Panc1 (cell line): Measurements from ENCODE around the gene POLRMT. TPM values are rescaled to one million over a fixed set of nuclear protein-coding genes. Genes with fewer than 3 reads are reported as not detected.

Experiments
- ATAC-seq: fragments of 200-7000 bp; cut with Tn5 transposase; 2 replicates; pipeline ENCODE4 v1.9.1; 2020; ENCODE audit warnings: mild to moderate bottlenecking, moderate library complexity
- BruUV-seq: library from RNA; stranded (reverse); fragments of 400-500 nt; replicated peaks from 2 replicates; lab custom pipeline; 2021; lab: Mats Ljungman, UMichigan
- CTCF ChIA-PET: fragments of 300-600 bp; sonication (Branson Sonifier 250); formaldehyde crosslinking; loops from one replicate; lab custom pipeline; 2022; ENCODE audit warnings: antibody characterized with exemption; lab: Charles Lee
- POLR2A ChIA-PET: fragments of 300-600 bp; sonication (Branson Sonifier 250); formaldehyde crosslinking; loops from one replicate; lab custom pipeline; 2022; ENCODE audit warnings: antibody characterized with exemption; lab: Charles Lee
- DNase-seq: peaks from one replicate; pipeline ENCODE4 v3.0.0-alpha.2; 2010; ENCODE audit warnings: low read depth, low spot score
- H3K27ac ChIP-seq: 2 replicates; pipeline ENCODE4 v1.5.1; 2011; ENCODE audit warnings: mild to moderate bottlenecking, low read length, inconsistent platforms
- H3K27me3 ChIP-seq: fragments of 200-500 bp; sonication (Bioruptor generic); 2 replicates; pipeline ENCODE4 v1.6.0; 2014; ENCODE audit warnings: low read length, inconsistent platforms; ENCODE audit not compliant: control insufficient read depth, insufficient read depth
- H3K36me3 ChIP-seq: fragments of 200-500 bp; sonication (Bioruptor generic); 2 replicates; pipeline ENCODE4 v1.5.1; 2014; ENCODE audit warnings: inconsistent platforms, mild to moderate bottlenecking, low read length, moderate library complexity; ENCODE audit not compliant: control insufficient read depth, insufficient read depth
- H3K4me1 ChIP-seq: 2 replicates; pipeline ENCODE4 v1.5.1; 2011; ENCODE audit warnings: inconsistent platforms, mild to moderate bottlenecking, low read length, moderate library complexity; ENCODE audit not compliant: control insufficient read depth, insufficient read depth
- H3K4me3 ChIP-seq, 2 experiments: 2 replicates each; pipeline ENCODE4 v1.5.1; 2011 to 2012; ENCODE audit warnings: low read depth in 2 of 2, low read length in 2 of 2, mild to moderate bottlenecking in 2 of 2, inconsistent platforms in 1 of 2, moderate library complexity in 1 of 2
- H3K9me3 ChIP-seq: fragments of 200-500 bp; sonication (Bioruptor generic); 2 replicates; pipeline ENCODE4 v1.5.1; 2014; ENCODE audit warnings: low read depth, mild to moderate bottlenecking, inconsistent platforms, low read length, moderate library complexity; ENCODE audit not compliant: control insufficient read depth, insufficient read depth
- CTCF ChIP-seq: fragments of 450-650 bp; IDR thresholded peaks from 2 replicates; pipeline ENCODE4 v1.5.1; 2017; ENCODE audit warnings: mild to moderate bottlenecking
- POLR2AphosphoS5 ChIP-seq: IDR thresholded peaks from 2 replicates; pipeline ENCODE4 v1.6.1; 2012; ENCODE audit warnings: mild to moderate bottlenecking, low read depth, low read length, moderate library complexity
- REST ChIP-seq, 2 experiments: IDR thresholded peaks; 2 replicates each; pipeline ENCODE4 v1.6.1; 2011 to 2012; ENCODE audit warnings: low read depth in 2 of 2, control low read depth in 1 of 2, low read length in 1 of 2, mild to moderate bottlenecking in 1 of 2, moderate library complexity in 1 of 2; ENCODE audit not compliant: insufficient read depth in 1 of 2
- SIN3A ChIP-seq: IDR thresholded peaks from 2 replicates; pipeline ENCODE4 v1.6.1; 2012; ENCODE audit warnings: low read depth, mild to moderate bottlenecking, low read length, moderate library complexity, borderline replicate concordance; ENCODE audit not compliant: insufficient read depth
- TCF7L2 ChIP-seq: IDR thresholded peaks from 2 replicates; pipeline ENCODE4 v1.6.1; 2011; ENCODE audit warnings: mild to moderate bottlenecking, low read depth, low read length, inconsistent platforms
- in situ Hi-C: cut with HindIII; loops from 2 replicates; pipeline ENCODE4 v1.10.0; 2016; ENCODE audit warnings: low sequenced_read_pairs, low pct_unique_long_range_greater_than_20kb
- intact Hi-C: fragments of 100-400 bp; cut with micrococcal nuclease; formaldehyde crosslinking; loops from one replicate; pipeline ENCODE4 v1.10.0; 2022; ENCODE audit not compliant: unreplicated experiment
- total RNA-seq: library from RNA; stranded (reverse); gene quantifications from one replicate; pipeline ENCODE4 v1.2.1, GENCODE V29; 2021; ENCODE audit not compliant: unreplicated experiment

The POLRMT gene
- total RNA-seq, 1 experiment from 2014 or later = 56.0 TPM

- TF ChIP-seq TCF7L2 (no peak), POLR2AphosphoS5 (no peak), CTCF (no peak), SIN3A (no peak), REST (IDR thresholded peaks at IDR 0.05; ENCODE audit: insufficient read depth in 1 of 2, low read depth in 2 of 2, low read length in 1 of 2) (no peak)
- in situ Hi-C loops = no loop called here
- Histone ChIP-seq H3K36me3 (peaks cover 3% of the 10 kb centered on the region; the same call in 1 of the 2 replicates), H3K4me1 (no peaks in the 10 kb centered on the region), H3K27ac (no peak overlapping the region), H3K27me3 (no peaks in the 10 kb centered on the region), H3K9me3 (no peaks in the 10 kb centered on the region), H3K4me3 (no peak overlapping the region)
- no TSS peak for BruUV-seq
- ChIA-PET CTCF (no interaction called here), POLR2A (interaction anchor here (0.6 kb wide), 1 partner anchor 271 kb away, joined by 3 read pairs; no protein-coding TSS in a partner anchor)
- ATAC-seq = no peak
- intact Hi-C loops = no loop called here
- DNase-seq = no peak
These were observed 1.8 kb upstream of the POLRMT start for GRCh38 chr19:634975-635652.

GRCh38 chr19:633786-634639 lies 676 bp upstream of the POLRMT start:
- in situ Hi-C loops = no loop called here
- H3K27ac ChIP-seq = peak overlapping the region; percentile 82
- H3K4me3 ChIP-seq = peak overlapping the region; percentile 63 to 72
- DNase-seq (no peak), ATAC-seq (no peak)
- peaks cover 4% of the 10 kb centered on the region; the same call in 1 of the 2 replicates for H3K36me3 ChIP-seq
- no TSS peak for BruUV-seq
- POLR2A ChIA-PET = interaction anchor here (0.6 kb wide), 1 partner anchor 272 kb away, joined by 3 read pairs; no protein-coding TSS in a partner anchor
- TF ChIP-seq SIN3A (no peak; the same call in 1 of the 2 replicates), CTCF (no peak), TCF7L2 (no peak), REST (IDR thresholded peaks at IDR 0.05; ENCODE audit: insufficient read depth in 1 of 2, low read depth in 2 of 2, low read length in 1 of 2) (no peak), POLR2AphosphoS5 (no peak)
- H3K27me3 ChIP-seq = no peaks in the 10 kb centered on the region
- intact Hi-C loops = no loop called here
- CTCF ChIA-PET = no interaction called here
- H3K9me3 ChIP-seq = no peaks in the 10 kb centered on the region
- H3K4me1 ChIP-seq = no peaks in the 10 kb centered on the region
